GM12872 (cell line): ENCODE results near the gene SOX8.

Experiments used
- CTCF ChIP-seq: IDR thresholded peaks from 3 replicates; pipeline ENCODE4 v1.5.1; 2011; ENCODE audit warnings: low read depth, mild to moderate bottlenecking, low read length, moderate library complexity; ENCODE audit not compliant: insufficient read depth

SOX8 gene

GRCh38 chr16:995087-995486, 13.5 kb downstream of the SOX8 start:
- TF ChIP-seq CTCF: no peak

GRCh38 chr16:995783-996182, 14.2 kb downstream of the SOX8 start:
- TF ChIP-seq CTCF: no peak

- no peak for TF ChIP-seq CTCF
These were observed 15.1 kb downstream of the SOX8 start for GRCh38 chr16:996681-997080.

GRCh38 chr16:997440-998051, 16.0 kb downstream of the SOX8 start:
- TF ChIP-seq CTCF: no peak

GRCh38 chr16:998211-998610, 16.6 kb downstream of the SOX8 start:
- TF ChIP-seq CTCF: no peak

GRCh38 chr16:998615-999014, 17.0 kb downstream of the SOX8 start:
- no peak for TF ChIP-seq CTCF

- TF ChIP-seq CTCF: no peak
These were observed 18.1 kb downstream of the SOX8 start for GRCh38 chr16:999677-1000076.
